NB4 (cell line): Measurements from ENCODE around the gene CDX2.

Experiments
- MYC ChIP-seq: IDR thresholded peaks from 2 replicates; pipeline ENCODE4 v1.6.1; 2011; ENCODE audit warnings: low read depth, low read length
- POLR2A ChIP-seq: IDR thresholded peaks from 2 replicates; pipeline ENCODE4 v1.6.1; 2011; ENCODE audit warnings: mild to moderate bottlenecking; ENCODE audit not compliant: insufficient read length; ENCODE audit errors: extremely low read depth
- TF ChIP-seq, protein P1 (sequence below): IDR thresholded peaks from one replicate; pipeline ENCODE4 v1.5.1; 2012; ENCODE audit warnings: low read depth, low read length

DNA sequence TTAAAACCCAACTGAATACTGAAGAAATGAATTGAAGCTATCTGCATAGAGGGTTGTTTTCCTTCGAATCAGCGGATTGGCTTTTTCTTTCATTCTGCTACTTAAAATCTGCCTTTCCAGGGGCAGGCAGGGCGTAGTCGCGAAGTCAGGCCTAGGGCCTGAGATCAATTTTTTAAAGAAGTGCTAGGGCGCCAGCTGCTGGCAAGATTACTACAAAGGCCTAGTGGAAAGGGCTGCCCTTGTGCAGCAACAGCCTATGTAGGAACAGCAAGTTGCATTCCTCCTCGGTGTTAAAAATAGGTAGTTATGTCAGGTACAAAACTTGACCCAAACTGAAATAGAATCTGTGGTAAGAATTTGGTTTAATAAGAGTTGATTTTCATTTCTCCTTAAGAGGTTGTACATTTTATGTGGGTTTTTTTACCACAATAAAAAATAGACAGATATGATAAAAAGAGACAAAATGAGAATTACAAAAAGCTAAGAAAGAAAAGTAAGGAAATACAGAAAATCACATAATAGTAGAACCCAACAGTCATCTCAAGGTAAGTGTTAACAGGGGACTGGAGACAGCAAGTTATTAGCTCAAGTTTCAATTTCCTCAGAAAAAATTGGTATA, 28.9 kb upstream of the CDX2 start:
- TF ChIP-seq, protein P1, sequence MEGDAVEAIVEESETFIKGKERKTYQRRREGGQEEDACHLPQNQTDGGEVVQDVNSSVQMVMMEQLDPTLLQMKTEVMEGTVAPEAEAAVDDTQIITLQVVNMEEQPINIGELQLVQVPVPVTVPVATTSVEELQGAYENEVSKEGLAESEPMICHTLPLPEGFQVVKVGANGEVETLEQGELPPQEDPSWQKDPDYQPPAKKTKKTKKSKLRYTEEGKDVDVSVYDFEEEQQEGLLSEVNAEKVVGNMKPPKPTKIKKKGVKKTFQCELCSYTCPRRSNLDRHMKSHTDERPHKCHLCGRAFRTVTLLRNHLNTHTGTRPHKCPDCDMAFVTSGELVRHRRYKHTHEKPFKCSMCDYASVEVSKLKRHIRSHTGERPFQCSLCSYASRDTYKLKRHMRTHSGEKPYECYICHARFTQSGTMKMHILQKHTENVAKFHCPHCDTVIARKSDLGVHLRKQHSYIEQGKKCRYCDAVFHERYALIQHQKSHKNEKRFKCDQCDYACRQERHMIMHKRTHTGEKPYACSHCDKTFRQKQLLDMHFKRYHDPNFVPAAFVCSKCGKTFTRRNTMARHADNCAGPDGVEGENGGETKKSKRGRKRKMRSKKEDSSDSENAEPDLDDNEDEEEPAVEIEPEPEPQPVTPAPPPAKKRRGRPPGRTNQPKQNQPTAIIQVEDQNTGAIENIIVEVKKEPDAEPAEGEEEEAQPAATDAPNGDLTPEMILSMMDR: peak; percentile 83
- TF ChIP-seq POLR2A (no peak), MYC (peak; percentile 64)
